Thoracic aorta (tissue), 2 donors: ENCODE results near the gene TAF4B. TPM values are rescaled to one million over a fixed set of nuclear protein-coding genes. Genes with fewer than 3 reads are reported as not detected.
A peak's percentile ranks its signal among the peaks of the same experiment; 100 is the strongest.
"Not testable (repeated sequence)": the region's sequence is repeated elsewhere in the genome, so short reads cannot be mapped to it uniquely, and the experiment has no call there.

ENCODE experiments used
- ATAC-seq: fragments of 150-250 bp; one replicate; pipeline ENCODE4 v1.8.0; 2017; ENCODE audit warnings: low read depth; ENCODE audit not compliant: insufficient number of reproducible peaks, low FRiP score
- DNase-seq: peaks from one replicate; pipeline ENCODE4 v3.0.0-alpha.2; 2020; ENCODE audit warnings: low spot score
- H3K27ac ChIP-seq, 2 donors: fragments of 200-600 bp; sonication (generic); 1 replicate in 1 of 2; 2 replicates in 1 of 2; pipeline ENCODE4 v1.5.1; 2016; ENCODE audit warnings: mild to moderate bottlenecking in 2 of 2, moderate library complexity in 2 of 2
- H3K27me3 ChIP-seq: fragments of 200-600 bp; sonication (generic); replicated peaks from 2 replicates; pipeline ENCODE4 v1.6.0; 2016; ENCODE audit warnings: mild to moderate bottlenecking; ENCODE audit not compliant: insufficient read depth
- H3K36me3 ChIP-seq: fragments of 200-600 bp; sonication (generic); one replicate; pipeline ENCODE4 v1.5.1; 2016
- H3K4me1 ChIP-seq, 2 donors: fragments of 200-600 bp; sonication (generic); 1 replicate in 1 of 2; 2 replicates in 1 of 2; pipeline versions ENCODE4 v1.5.1 to v1.6.0; 2016; ENCODE audit warnings: low read depth in 2 of 2, mild to moderate bottlenecking in 1 of 2; ENCODE audit not compliant: control insufficient read depth in 1 of 2
- H3K4me3 ChIP-seq: fragments of 200-600 bp; sonication (generic); 2 replicates; pipeline ENCODE4 v1.5.1; 2016; ENCODE audit warnings: mild to moderate bottlenecking
- H3K9me3 ChIP-seq: fragments of 200-600 bp; sonication (generic); 2 replicates; pipeline ENCODE4 v1.5.1; 2016
- CTCF ChIP-seq: fragments of 200-600 bp; sonication (generic); IDR thresholded peaks from one replicate; pipeline ENCODE4 v1.5.1; 2019; ENCODE audit warnings: antibody characterized with exemption
- total RNA-seq, 2 donors: library from RNA; depleted of rRNA; stranded (reverse); fragments of >200 nt; gene quantifications; one replicate each; pipeline versions ENCODE4 v1.1.0 to v1.2.3, GENCODE V29; 2016

TAF4B gene
- total RNA-seq, 2 donors from 2014 or later = 3.9 to 15.6 TPM

- Histone ChIP-seq H3K4me3 (peak overlapping the region; percentile 29), H3K27me3 (no peaks in the 10 kb centered on the region), H3K36me3 (no peaks in the 10 kb centered on the region), H3K9me3 (no peaks in the 10 kb centered on the region), H3K4me1 (no peaks in the 10 kb centered on the region), H3K27ac (no peak overlapping the region)
- DNase-seq = no peak
- no peak for TF ChIP-seq CTCF
- ATAC-seq = no peak
These were observed 35.7 kb upstream of the TAF4B start for GRCh38 chr18:26190506-26190905.

- DNase-seq (no peak), ATAC-seq (no peak)
- no peaks in the 10 kb centered on the region for H3K9me3 ChIP-seq
- no peak overlapping the region for H3K4me3 ChIP-seq
- no peak for TF ChIP-seq CTCF
- no peaks in the 10 kb centered on the region for H3K36me3 ChIP-seq
- no peaks in the 10 kb centered on the region for H3K4me1 ChIP-seq
- H3K27ac ChIP-seq = no peak overlapping the region
- H3K27me3 ChIP-seq = no peaks in the 10 kb centered on the region
These were observed 34.0 kb upstream of the TAF4B start for GRCh38 chr18:26192233-26192632.

GRCh38 chr18:26196605-26197004 is 29.6 kb upstream of the TAF4B start:
- Histone ChIP-seq H3K27me3 (no peaks in the 10 kb centered on the region), H3K9me3 (no peaks in the 10 kb centered on the region), H3K4me1 (no peaks in the 10 kb centered on the region), H3K27ac (no peak overlapping the region), H3K36me3 (no peaks in the 10 kb centered on the region), H3K4me3 (no peak overlapping the region)
- DNase-seq (no peak), ATAC-seq (no peak)
- no peak for TF ChIP-seq CTCF

- not testable (repeated sequence) for H3K4me1 ChIP-seq, H3K9me3 ChIP-seq, H3K4me3 ChIP-seq, H3K27ac ChIP-seq, H3K27me3 ChIP-seq, H3K36me3 ChIP-seq, ATAC-seq, DNase-seq
These were observed 24.2 kb upstream of the TAF4B start for GRCh38 chr18:26202001-26202400.

GRCh38 chr18:26205318-26205717 is 20.9 kb upstream of the TAF4B start:
- Histone ChIP-seq H3K27me3 (no peaks in the 10 kb centered on the region), H3K36me3 (no peaks in the 10 kb centered on the region), H3K9me3 (no peaks in the 10 kb centered on the region), H3K27ac (no peak overlapping the region), H3K4me3 (no peak overlapping the region), H3K4me1 (no peaks in the 10 kb centered on the region)
- no peak for DNase-seq
- ATAC-seq = no peak
- TF ChIP-seq CTCF = no peak

GRCh38 chr18:26206488-26206887 is 19.8 kb upstream of the TAF4B start:
- Histone ChIP-seq H3K27me3 (no peaks in the 10 kb centered on the region), H3K4me3 (no peak overlapping the region), H3K36me3 (no peaks in the 10 kb centered on the region), H3K9me3 (no peaks in the 10 kb centered on the region), H3K27ac (no peak overlapping the region), H3K4me1 (no peaks in the 10 kb centered on the region)
- TF ChIP-seq CTCF = no peak
- DNase-seq (no peak), ATAC-seq (no peak)
